UCSD-AML1 (cell line): ENCODE data around the gene SASH3.

Experiments
- DNase-seq: peaks from one replicate; lab custom pipeline; 2025; ENCODE audit not compliant: unreplicated experiment; lab: John Stamatoyannopoulos, UW

The SASH3 gene

DNA sequence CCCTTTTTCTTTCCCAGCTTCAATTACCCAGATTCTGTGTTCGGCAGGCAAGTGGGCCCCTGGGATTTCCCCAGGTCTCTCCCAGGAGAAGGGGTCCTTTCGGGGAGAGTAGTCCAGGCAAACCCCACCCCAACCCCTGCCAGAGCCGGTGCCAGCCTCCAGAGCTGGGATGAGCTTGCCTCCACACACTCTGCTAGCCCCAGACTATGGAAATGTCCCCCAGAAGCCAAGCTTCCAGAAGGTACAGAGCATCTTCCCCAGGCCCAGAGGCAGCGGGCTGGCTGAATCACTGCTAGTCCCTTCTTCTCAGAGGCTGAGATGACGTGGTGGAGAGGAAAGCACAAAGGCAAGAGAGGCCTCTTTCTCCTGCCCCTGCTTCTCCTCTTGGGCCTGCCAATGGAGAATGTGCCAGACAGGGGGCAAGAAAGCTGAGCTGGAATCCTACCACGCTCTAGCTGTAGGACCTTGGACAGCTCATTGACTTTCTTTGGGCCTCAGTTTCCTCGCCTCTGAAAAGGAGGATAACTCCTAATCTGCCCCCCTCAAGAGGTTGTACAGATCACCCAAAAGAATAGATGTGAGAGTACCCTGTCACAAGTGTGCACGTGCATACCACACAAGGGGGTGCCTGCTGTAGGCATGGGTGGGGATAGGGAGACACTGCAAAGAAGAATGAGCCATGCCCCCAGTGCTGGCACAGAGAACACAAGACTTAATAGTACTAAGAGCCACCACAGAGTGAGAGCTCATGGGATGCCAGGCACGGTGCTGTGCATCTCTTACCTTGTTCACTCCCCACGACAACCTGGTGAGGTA, 2.1 kb downstream of the SASH3 start:
- no peak for DNase-seq

DNA sequence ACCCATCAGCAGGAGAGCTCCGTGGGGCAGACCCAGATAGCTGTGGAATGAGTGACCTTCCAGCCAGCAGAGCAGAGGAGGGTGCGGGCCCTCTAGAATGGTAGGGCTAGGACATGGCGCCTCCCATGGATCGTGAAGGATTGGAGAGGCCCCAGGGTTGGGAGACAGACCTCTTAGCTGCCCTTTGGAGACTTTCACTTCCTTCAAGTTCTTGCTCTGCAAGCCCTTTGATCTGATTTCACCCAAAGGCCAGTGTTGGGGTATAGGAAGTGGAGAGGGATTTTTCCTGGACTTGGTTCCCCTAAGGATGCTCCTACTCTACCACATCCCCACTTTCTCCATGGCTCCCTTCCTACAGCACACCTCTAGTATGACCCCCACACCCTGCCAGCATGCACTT, 3.0 kb downstream of the SASH3 start:
- DNase-seq = no peak

DNA sequence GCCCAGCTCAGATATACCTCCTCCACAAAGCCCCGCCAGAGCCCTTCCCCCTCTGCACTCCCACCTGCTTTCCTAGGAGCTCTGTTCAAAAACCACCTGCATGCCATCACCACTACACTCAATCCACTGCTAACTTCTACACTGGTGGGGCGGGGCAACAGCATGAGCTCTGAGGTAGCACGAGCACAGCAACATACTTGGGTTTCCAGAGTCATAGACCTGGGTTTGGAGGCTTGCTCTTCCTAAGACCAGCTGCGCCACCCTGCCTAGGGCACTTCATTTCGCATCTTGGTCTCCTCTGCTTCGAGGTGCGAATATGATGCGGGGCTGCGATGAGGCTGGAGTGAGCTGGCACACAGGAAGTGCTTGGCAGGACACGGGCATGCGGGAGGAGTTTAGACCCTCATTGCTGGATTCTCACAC, 3.6 kb downstream of the SASH3 start:
- no peak for DNase-seq

DNA sequence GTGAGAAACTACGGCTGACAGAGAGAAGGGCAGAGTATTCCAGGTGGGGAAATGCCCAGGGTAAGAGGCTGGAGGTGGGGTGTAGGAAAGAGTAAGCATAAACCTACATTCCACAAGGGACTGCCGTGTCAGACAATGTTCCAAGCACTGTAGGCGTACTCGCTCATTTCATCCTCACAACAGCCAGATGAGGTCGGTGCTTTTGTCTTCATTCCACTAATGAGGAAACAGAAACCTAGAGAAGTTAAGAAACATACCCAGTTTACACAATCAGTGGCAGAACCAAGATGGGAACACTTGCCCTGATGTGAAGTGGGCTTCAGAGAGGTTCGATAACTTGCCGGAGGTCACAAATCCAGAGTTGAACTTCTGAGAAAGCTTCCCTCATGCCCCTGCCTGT, 4.6 kb downstream of the SASH3 start:
- DNase-seq = no peak

DNA sequence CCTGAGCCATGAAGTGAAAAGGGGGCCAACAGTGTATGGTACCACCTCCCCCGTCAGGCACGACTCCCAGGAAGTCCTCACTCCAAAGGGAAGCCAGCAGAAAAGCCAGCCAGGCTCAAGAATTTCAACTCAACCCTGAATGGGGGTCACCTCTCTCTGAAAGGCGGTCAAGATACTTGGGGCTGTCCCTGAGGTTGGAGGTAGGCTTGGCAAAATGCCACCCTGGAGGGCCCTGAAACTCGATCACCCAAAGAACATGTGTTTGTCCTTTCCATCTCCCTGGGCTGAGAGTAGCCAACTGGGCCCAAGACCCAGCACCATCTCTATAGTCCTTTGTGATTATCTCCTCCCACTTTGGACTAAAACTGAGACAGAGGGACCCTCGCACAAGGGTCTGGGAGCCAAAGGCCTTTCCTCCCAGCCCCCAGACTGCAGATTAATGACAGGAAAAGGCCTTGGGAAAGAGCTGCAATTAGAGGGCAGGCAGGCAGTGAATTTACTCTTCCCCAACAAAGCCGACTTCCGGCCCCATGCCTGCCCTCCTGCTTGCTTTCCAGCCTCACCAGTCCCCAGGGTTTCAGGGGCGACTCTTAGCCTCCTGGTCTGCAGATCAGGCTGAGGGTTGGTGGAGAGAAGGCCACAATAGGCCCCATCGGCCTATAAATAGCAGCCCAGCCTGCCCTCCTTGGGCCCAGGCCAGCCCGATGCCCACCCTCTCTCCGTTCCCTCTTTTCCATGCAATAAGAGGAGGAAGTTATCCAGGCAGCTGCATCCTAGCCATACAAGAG, 5.6 kb downstream of the SASH3 start:
- peak; percentile 28 for DNase-seq

DNA sequence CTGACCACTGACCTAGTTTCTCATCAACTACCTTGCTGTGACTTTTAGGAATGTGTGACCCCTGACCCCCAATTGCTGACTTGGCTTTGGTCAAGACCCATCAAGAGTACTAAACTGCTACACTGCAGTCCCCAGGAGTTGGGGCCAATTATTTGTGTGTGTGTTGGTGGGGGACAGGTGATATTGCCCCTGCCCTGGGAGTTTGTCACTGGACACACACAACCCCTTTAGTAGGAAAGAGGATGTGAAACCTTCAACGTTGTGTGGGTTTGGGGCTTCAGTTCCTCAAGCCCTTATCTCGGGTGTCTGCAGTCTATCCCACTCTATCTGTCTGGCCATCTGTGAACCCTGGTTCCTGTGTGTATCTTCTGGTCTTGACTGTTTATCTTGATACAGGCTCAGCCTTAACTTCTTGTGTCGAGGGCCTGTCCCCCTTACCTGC, 6.5 kb downstream of the SASH3 start:
- no peak for DNase-seq

DNA sequence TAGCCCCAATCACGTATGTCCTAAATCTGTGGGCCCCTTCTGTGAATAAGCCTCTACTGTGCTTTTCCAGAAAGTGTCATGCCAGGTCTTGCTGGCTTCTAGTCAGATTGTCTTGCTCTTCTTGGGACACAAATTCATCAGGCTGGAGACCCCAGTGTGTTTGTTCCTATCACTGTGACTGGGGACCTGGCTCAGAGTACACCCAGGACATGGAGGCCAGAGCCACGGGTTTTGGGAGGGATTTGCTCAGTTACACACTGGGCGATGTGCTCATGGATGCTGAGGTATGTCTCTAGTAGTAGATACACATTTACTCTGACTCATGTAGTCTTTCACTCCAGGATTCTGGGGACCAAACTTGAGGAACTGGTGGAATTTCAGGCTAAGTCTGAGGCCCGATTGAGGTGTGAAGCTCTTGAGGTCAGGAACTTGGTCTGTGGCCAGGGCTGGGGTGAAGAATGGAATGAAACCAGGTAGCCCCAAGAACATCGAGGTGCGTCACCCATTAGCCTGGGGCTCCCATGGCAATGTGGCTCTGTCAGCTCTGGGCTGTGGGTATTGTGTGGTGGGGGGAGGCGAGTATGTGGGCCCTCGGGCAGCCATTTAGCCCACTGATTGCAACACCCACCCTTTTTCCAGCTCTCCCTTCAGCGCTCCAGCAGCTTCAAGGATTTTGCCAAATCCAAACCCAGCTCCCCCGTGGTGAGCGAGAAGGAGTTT, 7.7 kb downstream of the SASH3 start:
- DNase-seq = no peak

DNA sequence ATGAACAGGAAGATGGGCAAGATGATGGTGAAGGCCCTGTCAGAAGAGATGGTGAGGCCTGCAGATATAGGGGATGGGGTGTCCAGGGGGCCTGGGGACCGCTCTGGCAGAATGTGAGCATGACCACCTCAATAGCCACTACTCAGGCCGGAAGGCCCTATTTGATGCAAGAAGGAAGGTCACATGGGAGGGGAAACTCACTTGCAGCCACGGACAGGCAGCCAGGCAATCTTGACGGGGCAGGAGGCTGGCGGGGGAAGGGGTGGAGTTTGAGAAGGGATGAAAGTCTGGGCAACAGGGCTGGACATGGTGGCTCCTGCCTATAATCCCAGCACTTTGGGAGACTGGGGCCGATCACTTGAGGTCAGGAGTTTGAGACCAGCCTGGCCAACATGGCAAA, 8.8 kb downstream of the SASH3 start:
- DNase-seq = no peak

DNA sequence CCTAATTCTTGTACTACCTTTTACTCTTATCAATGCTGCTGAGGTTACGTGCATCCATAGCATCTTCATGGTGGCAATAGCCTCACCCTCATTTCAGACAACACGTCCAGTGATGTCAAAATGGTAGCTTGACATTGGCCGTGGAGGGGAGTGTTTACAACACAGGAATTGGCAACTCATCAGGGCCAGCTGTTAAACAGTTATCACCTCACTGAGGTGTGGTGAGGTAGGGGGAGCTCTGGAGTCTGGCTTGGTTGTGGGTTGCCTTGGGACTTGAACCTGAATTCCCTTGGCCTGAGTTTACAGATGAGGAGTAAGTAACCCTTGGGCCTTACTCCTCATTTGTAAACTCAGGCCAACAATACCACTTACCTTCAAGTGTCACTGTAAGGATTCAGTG, 10.4 kb downstream of the SASH3 start:
- no peak for DNase-seq

DNA sequence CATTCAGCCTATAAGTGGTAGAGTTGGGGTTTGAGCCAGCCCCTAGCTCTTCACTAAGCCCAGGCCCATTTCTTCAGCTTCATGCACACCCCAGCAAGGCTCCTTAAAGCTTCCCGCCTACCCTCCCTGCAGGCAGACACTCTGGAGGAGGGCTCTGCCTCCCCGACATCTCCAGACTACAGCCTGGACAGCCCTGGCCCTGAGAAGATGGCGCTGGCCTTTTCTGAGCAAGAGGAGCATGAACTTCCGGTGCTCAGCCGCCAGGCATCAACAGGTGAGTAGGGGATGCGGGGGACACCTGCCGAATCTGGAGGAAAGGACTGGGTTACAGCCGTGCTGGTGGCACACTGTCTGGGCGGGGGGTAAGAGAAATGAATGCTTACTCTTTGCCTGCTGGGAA, 11.1 kb downstream of the SASH3 start:
- no peak for DNase-seq

DNA sequence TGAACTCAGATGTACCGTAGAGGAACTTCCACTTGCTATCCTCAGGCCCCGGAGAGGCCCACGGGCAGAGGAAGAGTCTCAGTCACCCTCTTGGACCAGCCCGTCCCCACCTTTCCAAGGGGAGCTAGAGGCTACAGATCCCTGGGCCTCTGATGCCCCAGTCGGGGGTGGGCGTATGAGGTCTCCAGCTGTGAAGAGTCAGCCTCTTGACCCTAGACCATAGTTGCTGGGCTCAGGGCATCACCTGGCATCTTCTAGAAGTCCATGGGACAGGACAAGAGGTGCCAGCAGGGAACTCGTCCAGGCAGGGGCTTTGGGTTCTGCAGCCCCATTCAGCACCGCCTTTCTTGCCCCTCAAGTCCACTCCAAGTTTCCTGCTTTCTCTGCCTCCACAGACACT, 11.6 kb downstream of the SASH3 start:
- DNase-seq = no peak

DNA sequence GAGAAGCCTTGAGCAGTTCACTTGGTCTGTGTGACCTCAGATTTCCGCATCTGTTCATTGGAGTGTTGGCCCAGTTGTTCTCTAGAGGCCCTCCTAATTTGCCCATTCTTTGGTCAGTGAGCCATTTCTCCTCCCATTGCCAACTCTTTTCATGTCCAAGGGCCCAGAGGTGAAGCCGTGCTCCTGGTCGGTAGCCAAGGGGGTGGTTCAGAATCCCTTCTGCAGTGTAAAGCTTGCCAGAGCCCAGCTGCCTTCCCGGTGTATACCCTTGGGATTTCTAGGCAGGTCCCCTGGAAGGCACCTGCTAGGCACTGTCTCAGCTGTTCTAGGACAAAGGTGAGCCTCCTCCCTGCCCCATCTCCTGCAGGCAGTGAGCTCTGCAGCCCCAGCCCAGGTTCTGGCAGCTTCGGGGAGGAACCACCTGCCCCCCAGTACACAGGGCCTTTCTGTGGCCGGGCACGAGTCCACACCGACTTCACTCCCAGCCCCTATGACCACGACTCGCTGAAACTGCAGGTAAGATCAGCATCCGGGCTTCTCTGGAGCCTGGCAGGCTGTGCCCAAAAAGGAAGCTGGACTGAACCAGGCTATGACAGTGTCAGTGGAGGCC, 12.3 kb downstream of the SASH3 start:
- DNase-seq = no peak

DNA sequence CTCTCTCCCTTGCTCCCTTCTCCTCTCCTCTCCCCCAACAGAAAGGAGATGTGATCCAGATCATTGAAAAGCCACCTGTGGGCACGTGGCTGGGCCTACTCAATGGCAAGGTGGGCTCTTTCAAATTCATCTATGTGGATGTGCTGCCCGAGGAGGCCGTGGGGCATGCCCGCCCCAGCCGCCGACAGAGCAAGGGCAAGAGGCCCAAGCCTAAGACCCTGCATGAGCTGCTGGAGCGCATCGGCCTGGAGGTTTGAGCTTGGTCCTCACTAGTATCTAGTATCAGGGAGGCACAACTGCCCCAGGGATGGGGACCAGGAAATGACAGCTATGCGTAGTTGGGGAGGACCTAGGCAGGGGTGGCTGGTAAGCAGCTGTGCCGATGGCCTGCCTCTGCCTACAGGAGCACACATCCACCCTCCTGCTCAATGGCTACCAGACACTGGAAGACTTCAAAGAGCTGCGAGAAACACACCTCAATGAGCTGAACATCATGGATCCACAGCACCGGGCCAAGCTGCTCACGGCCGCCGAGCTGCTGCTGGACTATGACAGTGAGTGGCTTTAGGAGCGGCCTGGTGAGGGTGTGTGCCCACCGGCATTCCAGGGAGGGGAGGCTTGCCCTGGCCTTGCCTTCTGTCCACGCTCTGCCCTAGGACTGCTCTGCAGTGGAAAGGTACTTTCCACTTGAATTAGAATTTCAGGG, 13.0 kb downstream of the SASH3 start:
- no peak for DNase-seq

DNA sequence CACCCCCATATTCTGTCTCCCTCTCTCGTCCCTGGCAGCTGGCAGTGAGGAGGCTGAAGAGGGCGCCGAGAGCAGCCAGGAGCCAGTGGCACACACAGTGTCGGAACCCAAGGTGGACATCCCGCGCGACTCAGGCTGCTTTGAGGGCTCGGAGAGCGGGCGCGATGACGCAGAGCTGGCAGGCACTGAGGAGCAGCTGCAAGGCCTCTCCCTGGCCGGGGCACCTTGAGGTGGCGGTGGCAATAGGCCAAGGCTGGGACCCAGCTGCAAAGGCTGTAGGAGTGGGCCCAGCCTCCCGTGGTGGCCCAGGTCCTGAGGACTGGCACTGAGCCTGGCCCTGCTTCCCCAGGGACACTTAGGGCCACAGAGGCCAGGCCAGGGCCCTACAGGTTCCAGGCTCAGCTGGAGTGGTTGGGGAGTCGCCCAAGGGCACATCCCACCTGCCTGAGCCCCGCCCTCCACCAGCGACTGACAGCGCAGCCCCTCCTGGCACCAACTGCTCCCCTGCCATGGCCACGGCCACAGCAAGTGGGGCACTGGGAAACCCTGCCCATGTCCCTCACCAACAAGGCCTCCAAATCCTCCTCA, 13.9 kb downstream of the SASH3 start:
- no peak for DNase-seq

DNA sequence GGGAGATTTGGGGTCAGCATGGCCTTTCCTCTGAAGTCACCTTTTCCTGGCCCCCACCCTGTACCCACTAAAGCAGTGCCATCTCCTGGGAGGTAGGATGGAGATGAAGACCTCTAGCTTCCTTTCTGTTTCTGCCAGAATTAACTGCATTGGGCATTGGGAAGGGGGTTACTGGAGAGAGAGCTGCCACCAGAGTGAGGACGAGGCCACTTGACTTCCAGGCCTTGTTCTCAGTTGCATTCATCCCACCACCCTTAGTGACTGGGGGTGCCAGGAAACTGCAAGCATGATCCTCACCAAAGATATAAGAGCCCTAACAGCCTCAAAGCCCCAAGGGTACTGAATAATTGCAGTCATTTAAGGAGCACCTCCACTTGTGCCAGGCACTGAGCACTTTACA, 15.8 kb downstream of the SASH3 start:
- DNase-seq = no peak

DNA sequence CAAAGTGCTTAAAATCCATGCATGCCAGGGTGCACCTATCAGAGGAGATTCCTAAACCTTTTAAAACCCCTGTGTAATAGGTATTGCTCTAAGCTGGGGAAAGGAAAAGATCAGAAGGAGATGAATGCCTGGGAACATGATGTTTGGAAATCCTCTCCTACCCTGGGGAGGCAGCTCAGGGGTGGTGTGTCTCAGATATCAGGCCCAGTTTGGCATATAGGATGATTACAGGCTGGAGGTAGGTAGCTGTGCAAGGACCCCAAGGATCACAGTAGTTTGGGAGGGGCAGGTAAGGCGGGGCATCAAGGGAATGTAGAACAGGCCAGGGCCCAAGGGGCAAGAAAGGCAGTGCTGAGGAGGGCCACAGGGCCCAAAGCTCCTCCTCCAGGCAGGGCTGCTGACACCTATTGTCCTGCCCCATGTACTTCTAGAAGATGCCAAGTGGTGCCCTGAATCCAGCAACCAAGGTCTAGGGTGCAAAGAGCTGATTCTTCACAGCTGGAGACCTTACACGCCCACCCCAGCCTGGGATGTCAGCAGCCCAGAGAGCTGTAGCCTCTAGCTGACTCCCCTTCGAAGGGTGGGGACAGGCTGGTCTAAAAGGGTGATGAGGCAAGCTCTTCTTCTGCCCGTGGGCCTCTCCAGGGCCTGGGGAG, 17.6 kb downstream of the SASH3 start:
- DNase-seq = no peak

DNA sequence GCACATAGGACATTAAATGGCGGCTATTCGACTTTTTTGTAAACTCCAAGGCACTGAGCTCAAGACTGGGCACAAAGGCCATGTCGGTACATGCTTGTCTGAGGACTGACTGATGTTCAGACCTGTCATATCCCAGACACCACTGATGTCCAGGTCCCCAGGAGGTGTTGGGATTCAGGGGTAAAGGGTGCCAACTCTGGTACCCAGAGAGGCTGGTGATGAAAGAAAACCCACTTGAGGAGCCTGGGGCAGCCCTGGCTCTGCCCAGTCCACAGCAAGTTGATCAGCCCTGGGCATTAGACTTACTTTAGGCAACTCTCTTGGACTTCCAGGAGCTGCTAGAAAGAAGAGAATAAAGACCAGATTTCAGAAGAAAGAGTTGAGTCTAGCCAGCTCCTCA, 18.7 kb downstream of the SASH3 start:
- DNase-seq = no peak

DNA sequence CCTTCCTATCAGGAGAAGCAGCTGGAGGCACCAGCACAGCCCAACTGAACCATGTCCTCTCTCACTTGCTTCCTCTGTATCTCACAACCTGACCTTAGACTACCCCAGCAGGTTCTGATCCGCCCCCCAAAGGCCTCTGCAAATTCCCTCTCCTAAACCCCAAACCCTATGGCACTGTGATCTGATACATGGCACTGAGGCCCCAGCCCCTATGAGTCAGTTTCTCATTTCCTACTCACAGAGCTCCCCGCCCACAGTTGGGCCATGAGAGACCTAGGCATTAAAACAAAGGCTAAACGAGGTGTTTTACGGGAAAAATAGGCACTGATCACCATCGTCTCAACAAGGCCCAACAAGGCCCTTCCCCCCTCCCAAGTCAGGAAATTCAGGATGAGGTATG, 19.1 kb downstream of the SASH3 start:
- DNase-seq = no peak

DNA sequence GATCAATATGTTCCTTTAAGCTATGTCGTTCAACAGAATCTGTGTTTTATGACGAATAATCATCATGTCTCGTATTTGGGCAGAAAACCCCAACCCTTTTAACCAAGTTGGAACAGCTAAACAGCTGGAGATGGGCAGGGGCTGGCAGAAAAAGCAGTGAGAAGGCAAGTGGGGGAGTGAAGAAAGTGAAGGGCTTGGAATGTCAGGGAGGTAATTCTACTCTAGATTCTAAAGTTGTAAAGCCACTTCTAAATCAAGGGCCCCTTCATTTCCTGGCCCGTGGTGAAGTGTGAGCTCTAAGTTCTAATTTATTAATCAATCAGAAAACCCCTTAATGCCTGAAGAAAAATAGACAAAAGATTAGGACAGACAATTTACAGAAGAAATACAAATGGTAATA, 20.4 kb downstream of the SASH3 start:
- DNase-seq = no peak

DNA sequence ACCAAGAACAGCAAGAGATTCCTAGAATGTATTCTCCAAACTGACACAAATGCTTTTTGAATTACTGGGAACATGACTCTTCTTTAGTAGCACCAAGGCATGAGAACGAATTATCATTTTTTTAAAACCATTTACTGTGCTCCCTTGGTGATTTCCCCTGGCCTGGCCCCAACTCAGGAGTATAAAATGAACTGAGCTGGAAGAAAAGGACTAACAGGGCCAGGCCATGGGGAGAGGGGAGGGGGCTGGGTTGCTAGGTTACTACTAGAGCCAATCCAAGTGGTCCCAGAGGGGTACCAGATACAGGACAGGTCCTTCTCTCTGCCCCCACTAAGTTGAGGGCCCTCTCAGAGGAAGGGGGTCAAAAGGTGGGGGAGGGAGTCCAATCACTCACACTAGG, 23.1 kb downstream of the SASH3 start:
- no peak for DNase-seq
